ENCODE results near the gene KLK7.

DNA sequence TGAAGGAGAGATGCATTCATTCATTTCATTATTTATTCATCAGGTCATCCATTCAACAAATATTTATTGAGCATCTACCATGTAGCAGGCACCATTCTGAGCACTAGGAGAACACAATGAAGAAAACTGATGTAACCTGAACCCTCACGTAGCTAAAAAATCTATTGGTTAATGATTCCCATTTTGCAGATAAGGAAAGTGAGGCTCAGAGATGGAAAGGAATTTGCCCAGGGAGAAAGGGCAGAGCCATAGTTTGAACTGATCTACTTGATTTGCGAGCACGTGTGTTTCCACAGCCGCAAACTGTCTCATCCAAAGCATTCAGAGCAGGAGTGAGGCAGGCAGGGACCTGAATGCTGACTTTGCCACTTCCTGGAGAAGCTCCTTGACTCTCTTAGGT, 15.0 kb upstream of the KLK7 start:
- no peak for TF ChIP-seq POLR2AphosphoS5 (IDR thresholded peaks at IDR 0.05)
- no peak for TF ChIP-seq POLR2A (IDR thresholded peaks at IDR 0.05)
- TF ChIP-seq, protein P1, sequence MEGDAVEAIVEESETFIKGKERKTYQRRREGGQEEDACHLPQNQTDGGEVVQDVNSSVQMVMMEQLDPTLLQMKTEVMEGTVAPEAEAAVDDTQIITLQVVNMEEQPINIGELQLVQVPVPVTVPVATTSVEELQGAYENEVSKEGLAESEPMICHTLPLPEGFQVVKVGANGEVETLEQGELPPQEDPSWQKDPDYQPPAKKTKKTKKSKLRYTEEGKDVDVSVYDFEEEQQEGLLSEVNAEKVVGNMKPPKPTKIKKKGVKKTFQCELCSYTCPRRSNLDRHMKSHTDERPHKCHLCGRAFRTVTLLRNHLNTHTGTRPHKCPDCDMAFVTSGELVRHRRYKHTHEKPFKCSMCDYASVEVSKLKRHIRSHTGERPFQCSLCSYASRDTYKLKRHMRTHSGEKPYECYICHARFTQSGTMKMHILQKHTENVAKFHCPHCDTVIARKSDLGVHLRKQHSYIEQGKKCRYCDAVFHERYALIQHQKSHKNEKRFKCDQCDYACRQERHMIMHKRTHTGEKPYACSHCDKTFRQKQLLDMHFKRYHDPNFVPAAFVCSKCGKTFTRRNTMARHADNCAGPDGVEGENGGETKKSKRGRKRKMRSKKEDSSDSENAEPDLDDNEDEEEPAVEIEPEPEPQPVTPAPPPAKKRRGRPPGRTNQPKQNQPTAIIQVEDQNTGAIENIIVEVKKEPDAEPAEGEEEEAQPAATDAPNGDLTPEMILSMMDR (IDR thresholded peaks at IDR 0.05) = no peak
- no peak for TF ChIP-seq EP300 (IDR thresholded peaks at IDR 0.05)
